Tibial artery (tissue), 4 donors: ENCODE data around the gene ZNF76.
"Not testable (repeated sequence)": the region's sequence is repeated elsewhere in the genome, so short reads cannot be mapped to it uniquely, and the experiment has no call there.

Experiments used
- DNase-seq, 2 donors: peaks; one replicate each; pipeline ENCODE4 v3.0.0-alpha.2; 2019
- H3K27ac ChIP-seq, 2 donors: fragments of 200-600 bp; sonication (generic) in 1 of 2; 1 replicate in 1 of 2; 2 replicates in 1 of 2; pipeline ENCODE4 v1.5.1; 2018 to 2019; ENCODE audit warnings: mild to moderate bottlenecking in 1 of 2
- H3K27me3 ChIP-seq, 2 donors: fragments of 200-600 bp; sonication (generic) in 1 of 2; one replicate each; pipeline versions ENCODE4 v1.5.1 to v1.6.0; 2016 to 2019
- H3K36me3 ChIP-seq, 3 donors: fragments of 200-600 bp; sonication (generic) in 2 of 3; one replicate each; pipeline ENCODE4 v1.5.1; 2016 to 2019; ENCODE audit warnings: mild to moderate bottlenecking in 2 of 3
- H3K4me1 ChIP-seq, 4 donors: fragments of 200-600 bp; sonication (generic) in 2 of 4; 1 replicate in 3 of 4; 2 replicates in 1 of 4; pipeline ENCODE4 v1.5.1; 2016 to 2019
- H3K4me3 ChIP-seq, 2 donors: fragments of 200-600 bp; sonication (generic) in 1 of 2; 1 replicate in 1 of 2; 2 replicates in 1 of 2; pipeline ENCODE4 v1.5.1; 2018 to 2019; ENCODE audit warnings: mild to moderate bottlenecking in 2 of 2
- H3K9me3 ChIP-seq, 3 donors: fragments of 200-600 bp; sonication (generic) in 1 of 3; one replicate each; pipeline ENCODE4 v1.5.1; 2016 to 2019
- CTCF ChIP-seq, 2 experiments: fragments of 200-600 bp in 1 of 2; fragments of 450-650 bp in 1 of 2; IDR thresholded peaks; one replicate each; pipeline ENCODE4 v1.5.1; 2017 to 2019; ENCODE audit warnings: antibody characterized with exemption in 2 of 2, mild to moderate bottlenecking in 1 of 2, moderate library complexity in 1 of 2
- intact Hi-C: fragments of 100-400 bp; cut with DNase I; formaldehyde crosslinking; loops from one replicate; pipeline ENCODE4 v1.15.0; 2023; ENCODE audit warnings: low total_unique reads

The ZNF76 gene

GRCh38 chr6:35327349-35328027, 68.0 kb downstream of the ZNF76 start:
- peaks cover 0 to 4% of the 10 kb centered on the region in 2 donors for H3K27me3 ChIP-seq
- DNase-seq, result peak in 1 of 2 donors; percentile 48
- H3K9me3 ChIP-seq, result no peaks in the 10 kb centered on the region
- intact Hi-C loops, result no loop called here
- H3K4me3 ChIP-seq, result no peak overlapping the region
- peak; percentile 45 to 48 for TF ChIP-seq CTCF (IDR thresholded peaks at IDR 0.05)
- no peak overlapping the region for H3K27ac ChIP-seq
- no peaks in the 10 kb centered on the region for H3K4me1 ChIP-seq
- no peaks in the 10 kb centered on the region for H3K36me3 ChIP-seq

- intact Hi-C loops, result no loop called here
- Histone ChIP-seq H3K4me3 (no peak overlapping the region), H3K4me1 (no peaks in the 10 kb centered on the region), H3K36me3 (no peaks in the 10 kb centered on the region), H3K27me3 (peaks cover 0 to 4% of the 10 kb centered on the region in 2 donors), H3K27ac (no peak overlapping the region), H3K9me3 (no peaks in the 10 kb centered on the region)
- no peak for TF ChIP-seq CTCF (IDR thresholded peaks at IDR 0.05)
- DNase-seq, result no peak
Measured at GRCh38 chr6:35328108-35328723, 68.7 kb downstream of the ZNF76 start.

DNA sequence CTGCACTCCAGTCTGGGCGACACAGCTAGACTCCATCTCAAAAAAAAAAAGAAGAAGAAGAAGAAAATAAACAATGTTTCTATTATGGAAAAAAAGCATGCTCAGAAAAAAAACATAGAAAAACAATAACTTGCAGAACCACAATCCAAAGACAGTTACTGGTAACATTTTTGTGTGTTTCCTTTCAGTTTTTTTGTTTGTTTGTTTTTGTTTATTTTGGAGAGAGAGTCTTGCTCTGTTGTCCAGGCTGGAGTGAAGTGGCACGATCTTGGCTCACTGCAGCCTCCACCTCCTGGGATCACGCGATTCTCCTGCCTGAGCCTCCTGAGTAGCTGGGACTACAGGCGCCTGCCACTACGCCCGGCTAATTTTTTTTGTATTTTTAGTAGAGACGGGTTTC, 69.4 kb downstream of the ZNF76 start:
- intact Hi-C loops, H3K27ac ChIP-seq, DNase-seq: not testable (repeated sequence)

GRCh38 chr6:35330541-35331119, 71.1 kb downstream of the ZNF76 start:
- Histone ChIP-seq H3K9me3 (no peaks in the 10 kb centered on the region), H3K27ac (no peak overlapping the region), H3K4me3 (no peak overlapping the region), H3K4me1 (no peaks in the 10 kb centered on the region), H3K36me3 (no peaks in the 10 kb centered on the region), H3K27me3 (peaks cover 0 to 4% of the 10 kb centered on the region in 2 donors)
- intact Hi-C loops, result no loop called here
- TF ChIP-seq CTCF (IDR thresholded peaks at IDR 0.05), result no peak
- no peak for DNase-seq

More for the DNA sequence above, 69.4 kb downstream of the ZNF76 start:
- not testable (repeated sequence) for H3K4me3 ChIP-seq, H3K27me3 ChIP-seq, H3K4me1 ChIP-seq, H3K36me3 ChIP-seq, H3K9me3 ChIP-seq

GRCh38 chr6:35332074-35332887, 72.7 kb downstream of the ZNF76 start:
- H3K4me3 ChIP-seq, H3K9me3 ChIP-seq, H3K4me1 ChIP-seq, DNase-seq, H3K27ac ChIP-seq, H3K27me3 ChIP-seq, H3K36me3 ChIP-seq, intact Hi-C loops: not testable (repeated sequence)

DNA sequence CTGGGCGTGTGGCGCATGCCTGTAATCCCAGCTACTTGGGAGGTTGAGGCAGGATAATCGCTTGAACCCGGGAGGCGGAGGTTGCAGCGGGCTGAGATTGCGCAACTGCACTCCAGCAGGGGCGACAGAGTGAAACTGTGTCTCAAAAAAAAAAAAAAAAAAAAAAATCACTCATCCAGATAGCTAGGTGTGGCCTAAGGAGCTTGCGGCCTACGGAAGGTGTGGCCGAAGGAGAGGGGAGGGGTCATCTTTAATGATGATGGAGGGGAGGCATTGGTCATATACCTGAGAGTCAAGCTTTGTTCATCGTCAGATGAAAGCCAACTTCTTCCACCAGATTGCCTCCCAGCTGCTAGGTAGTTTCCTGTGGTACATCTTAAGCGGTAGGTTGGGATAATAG, 82.0 kb downstream of the ZNF76 start:
- no peaks in the 10 kb centered on the region for H3K9me3 ChIP-seq
- no peak for TF ChIP-seq CTCF (IDR thresholded peaks at IDR 0.05)
- peaks cover 0 to 7% of the 10 kb centered on the region in 2 donors for H3K27me3 ChIP-seq
- H3K4me1 ChIP-seq, result peaks cover 0 to 38% (median 17%) of the 10 kb centered on the region in 4 donors
- intact Hi-C loops, result loop anchor here (5.0 to 10.0 kb wide), 3 partner anchors 73 to 393 kb away; partner anchors contain the start of genes ARMC12 and RPL10A
- DNase-seq, result no peak
- peaks cover 0 to 7% (median 0%) of the 10 kb centered on the region in 3 donors for H3K36me3 ChIP-seq
- no peak overlapping the region for H3K4me3 ChIP-seq
- no peak overlapping the region for H3K27ac ChIP-seq
